Liver (tissue), 9 donors: Measurements from ENCODE around the gene RAPGEF1. TPM values are rescaled to one million over a fixed set of nuclear protein-coding genes. Genes with fewer than 3 reads are reported as not detected.

ENCODE experiments used
- DNase-seq: peaks from one replicate; pipeline ENCODE4 v3.0.0-alpha.2; 2017; ENCODE audit warnings: low spot score
- H3K27ac ChIP-seq, 2 donors: one replicate each; pipeline ENCODE4 v1.7.0; 2013; ENCODE audit warnings: inconsistent platforms in 2 of 2, low read length in 2 of 2, control low read depth in 1 of 2, low read depth in 1 of 2, mild to moderate bottlenecking in 1 of 2
- H3K27me3 ChIP-seq, 4 donors: one replicate each; pipeline versions ENCODE4 v1.6.1 to v1.7.0; 2013; ENCODE audit warnings: low read length in 3 of 4, inconsistent platforms in 1 of 4, mild to moderate bottlenecking in 1 of 4, moderate library complexity in 1 of 4; ENCODE audit not compliant: control insufficient read depth in 4 of 4, insufficient read depth in 4 of 4
- H3K36me3 ChIP-seq, 4 donors: one replicate each; pipeline versions ENCODE4 v1.6.1 to v1.7.0; 2013; ENCODE audit warnings: low read length in 3 of 4, mild to moderate bottlenecking in 3 of 4, low read depth in 1 of 4, moderate library complexity in 1 of 4; ENCODE audit not compliant: control insufficient read depth in 4 of 4, insufficient read depth in 3 of 4
- H3K4me1 ChIP-seq, 4 donors: one replicate each; pipeline versions ENCODE4 v1.6.1 to v1.7.0; 2013; ENCODE audit warnings: low read length in 3 of 4, mild to moderate bottlenecking in 3 of 4, moderate library complexity in 1 of 4; ENCODE audit not compliant: control insufficient read depth in 4 of 4, insufficient read depth in 4 of 4
- H3K4me3 ChIP-seq, 3 donors: one replicate each; pipeline versions ENCODE4 v1.6.1 to v1.7.0; 2013; ENCODE audit warnings: low read length in 3 of 3, control low read depth in 1 of 3, low read depth in 1 of 3, mild to moderate bottlenecking in 1 of 3
- H3K9ac ChIP-seq, 2 donors: one replicate each; pipeline ENCODE4 v1.7.0; 2013; ENCODE audit warnings: low read length in 2 of 2, mild to moderate bottlenecking in 2 of 2, moderate library complexity in 2 of 2, control low read depth in 1 of 2, low read depth in 1 of 2
- H3K9me3 ChIP-seq, 4 donors: one replicate each; pipeline versions ENCODE4 v1.6.1 to v1.7.0; 2013; ENCODE audit warnings: low read length in 3 of 4; ENCODE audit not compliant: control insufficient read depth in 4 of 4
- ATF3 ChIP-seq: IDR thresholded peaks from 2 replicates; pipeline ENCODE4 v1.6.1; 2016; ENCODE audit warnings: antibody characterized with exemption
- FOXA1 ChIP-seq: IDR thresholded peaks from 2 replicates; pipeline ENCODE4 v1.6.1; 2016; ENCODE audit warnings: antibody characterized with exemption
- FOXA2 ChIP-seq: IDR thresholded peaks from 2 replicates; pipeline ENCODE4 v1.6.1; 2016; ENCODE audit warnings: antibody characterized with exemption
- HNF4A ChIP-seq, 2 donors: conservative IDR thresholded peaks; 2 replicates each; pipeline ENCODE4 v1.6.1; 2016; ENCODE audit warnings: antibody characterized with exemption in 2 of 2, mild to moderate bottlenecking in 2 of 2
- NR2F2 ChIP-seq: IDR thresholded peaks from 2 replicates; pipeline ENCODE4 v1.6.1; 2016; ENCODE audit warnings: antibody characterized with exemption
- RAD21 ChIP-seq, 2 donors: IDR thresholded peaks; 2 replicates each; pipeline ENCODE4 v1.6.1; 2016; ENCODE audit warnings: antibody characterized with exemption in 2 of 2, mild to moderate bottlenecking in 2 of 2
- RXRA ChIP-seq, 2 donors: IDR thresholded peaks; 2 replicates each; pipeline ENCODE4 v1.6.1; 2017 to 2018; ENCODE audit warnings: antibody characterized with exemption in 2 of 2, mild to moderate bottlenecking in 1 of 2
- SP1 ChIP-seq: IDR thresholded peaks from 2 replicates; pipeline ENCODE4 v1.6.1; 2018; ENCODE audit warnings: antibody characterized with exemption, mild to moderate bottlenecking
- TAF1 ChIP-seq: conservative IDR thresholded peaks from 2 replicates; pipeline ENCODE4 v1.6.1; 2016; ENCODE audit warnings: antibody characterized with exemption, mild to moderate bottlenecking
- YY1 ChIP-seq: IDR thresholded peaks from 2 replicates; pipeline ENCODE4 v1.6.1; 2016; ENCODE audit warnings: antibody characterized with exemption, mild to moderate bottlenecking
- WGBS: extraction: QIAGEN DNeasy Blood & Tissue Kit; methylation state at CpG from one replicate; pipeline ENCODE4 v1.1.7; 2013; 5-methylcytosine and 5-hydroxymethylcytosine counted together
- polyA plus RNA-seq, 2 donors: library from polyadenylated mRNA; stranded (reverse) in 1 of 2; unstranded in 1 of 2; fragments of 200-250 nt in 1 of 2; fragments of >200 nt in 1 of 2; fragmentation: Nextera tagmentation in 1 of 2; extraction: Ambion mirVana in 1 of 2; gene quantifications; one replicate each; pipeline versions ENCODE4 v1.2.1 to v1.2.3, GENCODE V29; 2013 to 2015
- total RNA-seq, 2 donors: library from RNA; depleted of rRNA; stranded (reverse); fragments of >200 nt; gene quantifications; one replicate each; pipeline ENCODE4 v1.2.3, GENCODE V29; 2014
- TF ChIP-seq, protein P1 (sequence below): fragments of 150-350 bp; IDR thresholded peaks from 2 replicates; pipeline ENCODE4 v1.5.1; 2017; ENCODE audit warnings: improper control_type of control experiment, low read depth, low read length; ENCODE audit not compliant: missing input control
- TF ChIP-seq, protein P2 (sequence below): IDR thresholded peaks from 2 replicates; pipeline ENCODE4 v1.6.1; 2016; ENCODE audit warnings: antibody characterized with exemption, mild to moderate bottlenecking
- TF ChIP-seq, protein P3 (sequence below): IDR thresholded peaks from 2 replicates; pipeline ENCODE4 v1.6.1; 2016; ENCODE audit warnings: antibody characterized with exemption
- donor health status: healthy.
- donor health status: healthy.
- donor health status: healthy.
- donor health status: healthy.
- donor health status: healthy.

Gene RAPGEF1
- total and polyA plus RNA-seq, 4 donors: 5.6 to 19.7 (median 16.8) TPM

DNA sequence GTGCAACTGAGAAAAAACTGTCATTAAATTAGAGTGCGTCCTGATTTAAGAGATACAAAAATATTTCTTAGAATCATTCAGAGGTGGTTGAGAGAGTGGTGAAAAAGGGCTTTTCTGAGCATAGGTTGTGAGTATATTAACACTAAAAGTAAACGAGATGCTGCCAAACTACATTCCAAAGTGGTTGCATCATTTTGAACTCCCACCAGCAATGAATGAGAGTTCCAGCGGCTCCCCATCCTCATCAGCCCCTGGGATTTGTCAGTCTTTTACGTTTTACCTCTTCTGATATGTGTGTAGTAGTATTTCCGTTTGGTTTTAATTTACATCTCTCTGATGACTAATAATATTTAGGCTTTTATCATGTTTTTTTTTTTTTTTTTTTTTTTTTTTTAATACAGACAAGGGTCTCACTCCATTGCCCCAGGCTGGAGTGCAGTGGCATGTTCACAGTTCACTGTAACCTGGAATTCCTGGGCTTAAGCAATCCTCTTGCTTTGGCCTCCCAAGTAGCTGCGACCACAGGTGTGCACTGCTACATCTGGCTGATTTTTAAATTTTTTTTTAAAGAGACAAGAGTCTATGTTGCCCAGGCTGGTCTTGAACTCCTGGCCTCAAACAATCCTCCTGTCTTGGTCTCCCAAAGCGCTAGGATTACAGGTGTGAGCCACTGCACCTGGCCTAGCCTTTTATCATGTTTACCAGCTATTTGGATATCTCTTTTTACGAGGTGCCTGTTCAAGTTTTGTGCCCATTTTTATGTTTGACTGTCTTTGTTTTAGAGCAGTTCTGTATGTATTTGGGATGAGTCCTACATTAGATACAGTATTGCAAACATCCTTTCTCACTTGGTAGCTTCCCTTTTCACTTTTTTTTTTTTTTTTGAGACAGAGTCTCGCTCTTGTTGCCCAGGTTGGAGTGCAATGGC is 177.6 kb downstream of the RAPGEF1 start:
- peaks cover 0 to 12% (median 0%) of the 10 kb centered on the region in 4 donors for H3K36me3 ChIP-seq
- TF ChIP-seq YY1 (no peak), ATF3 (no peak), FOXA1 (no peak), RXRA (IDR thresholded peaks at IDR 0.05) (no peak), HNF4A (conservative IDR thresholded peaks at IDR 0.05) (no peak), SP1 (no peak), TAF1 (no peak), RAD21 (IDR thresholded peaks at IDR 0.05) (no peak), NR2F2 (no peak), FOXA2 (no peak)
- TF ChIP-seq, protein P1, sequence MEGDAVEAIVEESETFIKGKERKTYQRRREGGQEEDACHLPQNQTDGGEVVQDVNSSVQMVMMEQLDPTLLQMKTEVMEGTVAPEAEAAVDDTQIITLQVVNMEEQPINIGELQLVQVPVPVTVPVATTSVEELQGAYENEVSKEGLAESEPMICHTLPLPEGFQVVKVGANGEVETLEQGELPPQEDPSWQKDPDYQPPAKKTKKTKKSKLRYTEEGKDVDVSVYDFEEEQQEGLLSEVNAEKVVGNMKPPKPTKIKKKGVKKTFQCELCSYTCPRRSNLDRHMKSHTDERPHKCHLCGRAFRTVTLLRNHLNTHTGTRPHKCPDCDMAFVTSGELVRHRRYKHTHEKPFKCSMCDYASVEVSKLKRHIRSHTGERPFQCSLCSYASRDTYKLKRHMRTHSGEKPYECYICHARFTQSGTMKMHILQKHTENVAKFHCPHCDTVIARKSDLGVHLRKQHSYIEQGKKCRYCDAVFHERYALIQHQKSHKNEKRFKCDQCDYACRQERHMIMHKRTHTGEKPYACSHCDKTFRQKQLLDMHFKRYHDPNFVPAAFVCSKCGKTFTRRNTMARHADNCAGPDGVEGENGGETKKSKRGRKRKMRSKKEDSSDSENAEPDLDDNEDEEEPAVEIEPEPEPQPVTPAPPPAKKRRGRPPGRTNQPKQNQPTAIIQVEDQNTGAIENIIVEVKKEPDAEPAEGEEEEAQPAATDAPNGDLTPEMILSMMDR: no peak
- TF ChIP-seq, protein P2, sequence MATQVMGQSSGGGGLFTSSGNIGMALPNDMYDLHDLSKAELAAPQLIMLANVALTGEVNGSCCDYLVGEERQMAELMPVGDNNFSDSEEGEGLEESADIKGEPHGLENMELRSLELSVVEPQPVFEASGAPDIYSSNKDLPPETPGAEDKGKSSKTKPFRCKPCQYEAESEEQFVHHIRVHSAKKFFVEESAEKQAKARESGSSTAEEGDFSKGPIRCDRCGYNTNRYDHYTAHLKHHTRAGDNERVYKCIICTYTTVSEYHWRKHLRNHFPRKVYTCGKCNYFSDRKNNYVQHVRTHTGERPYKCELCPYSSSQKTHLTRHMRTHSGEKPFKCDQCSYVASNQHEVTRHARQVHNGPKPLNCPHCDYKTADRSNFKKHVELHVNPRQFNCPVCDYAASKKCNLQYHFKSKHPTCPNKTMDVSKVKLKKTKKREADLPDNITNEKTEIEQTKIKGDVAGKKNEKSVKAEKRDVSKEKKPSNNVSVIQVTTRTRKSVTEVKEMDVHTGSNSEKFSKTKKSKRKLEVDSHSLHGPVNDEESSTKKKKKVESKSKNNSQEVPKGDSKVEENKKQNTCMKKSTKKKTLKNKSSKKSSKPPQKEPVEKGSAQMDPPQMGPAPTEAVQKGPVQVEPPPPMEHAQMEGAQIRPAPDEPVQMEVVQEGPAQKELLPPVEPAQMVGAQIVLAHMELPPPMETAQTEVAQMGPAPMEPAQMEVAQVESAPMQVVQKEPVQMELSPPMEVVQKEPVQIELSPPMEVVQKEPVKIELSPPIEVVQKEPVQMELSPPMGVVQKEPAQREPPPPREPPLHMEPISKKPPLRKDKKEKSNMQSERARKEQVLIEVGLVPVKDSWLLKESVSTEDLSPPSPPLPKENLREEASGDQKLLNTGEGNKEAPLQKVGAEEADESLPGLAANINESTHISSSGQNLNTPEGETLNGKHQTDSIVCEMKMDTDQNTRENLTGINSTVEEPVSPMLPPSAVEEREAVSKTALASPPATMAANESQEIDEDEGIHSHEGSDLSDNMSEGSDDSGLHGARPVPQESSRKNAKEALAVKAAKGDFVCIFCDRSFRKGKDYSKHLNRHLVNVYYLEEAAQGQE: no peak
- H3K27ac ChIP-seq: no peak overlapping the region
- no peak overlapping the region for H3K4me3 ChIP-seq
- H3K27me3 ChIP-seq: no peaks in the 10 kb centered on the region
- DNase-seq: no peak
- peaks cover 0 to 3% (median 0%) of the 10 kb centered on the region in 4 donors for H3K9me3 ChIP-seq
- no peaks in the 10 kb centered on the region for H3K4me1 ChIP-seq
- 74% methylated on average over 9 of the region's 9 CpGs for WGBS
- no peak overlapping the region for H3K9ac ChIP-seq

DNA sequence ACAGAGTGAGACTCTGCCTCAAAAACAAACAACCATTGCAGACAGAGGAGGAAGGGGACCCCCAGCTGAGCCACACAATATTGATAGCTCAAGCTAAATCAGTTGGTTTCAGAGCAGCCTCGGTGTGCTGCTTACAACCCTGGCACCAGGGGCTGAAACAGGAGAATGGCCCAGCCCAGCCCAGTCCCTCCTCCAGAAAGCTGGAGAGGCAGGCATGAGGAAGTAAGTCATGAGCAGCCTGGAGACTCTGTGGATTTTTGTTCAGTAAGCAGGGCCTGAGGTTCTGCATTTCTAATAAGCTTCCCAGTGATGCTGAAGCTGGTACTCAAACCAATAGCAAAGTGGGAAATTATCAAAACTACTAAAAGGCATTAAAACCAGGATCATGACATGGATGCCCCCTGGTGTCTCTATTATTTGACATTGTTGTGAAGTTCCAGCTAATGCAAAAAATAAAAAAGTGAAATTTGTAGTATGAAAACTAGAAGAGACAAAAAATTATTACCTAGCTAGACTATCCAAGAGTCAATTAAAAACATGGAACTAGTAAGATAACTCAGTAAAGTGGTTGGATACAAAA is 180.4 kb downstream of the RAPGEF1 start:
- peak; percentile 63 for TF ChIP-seq RAD21 (IDR thresholded peaks at IDR 0.05)
- TF ChIP-seq, protein P3, sequence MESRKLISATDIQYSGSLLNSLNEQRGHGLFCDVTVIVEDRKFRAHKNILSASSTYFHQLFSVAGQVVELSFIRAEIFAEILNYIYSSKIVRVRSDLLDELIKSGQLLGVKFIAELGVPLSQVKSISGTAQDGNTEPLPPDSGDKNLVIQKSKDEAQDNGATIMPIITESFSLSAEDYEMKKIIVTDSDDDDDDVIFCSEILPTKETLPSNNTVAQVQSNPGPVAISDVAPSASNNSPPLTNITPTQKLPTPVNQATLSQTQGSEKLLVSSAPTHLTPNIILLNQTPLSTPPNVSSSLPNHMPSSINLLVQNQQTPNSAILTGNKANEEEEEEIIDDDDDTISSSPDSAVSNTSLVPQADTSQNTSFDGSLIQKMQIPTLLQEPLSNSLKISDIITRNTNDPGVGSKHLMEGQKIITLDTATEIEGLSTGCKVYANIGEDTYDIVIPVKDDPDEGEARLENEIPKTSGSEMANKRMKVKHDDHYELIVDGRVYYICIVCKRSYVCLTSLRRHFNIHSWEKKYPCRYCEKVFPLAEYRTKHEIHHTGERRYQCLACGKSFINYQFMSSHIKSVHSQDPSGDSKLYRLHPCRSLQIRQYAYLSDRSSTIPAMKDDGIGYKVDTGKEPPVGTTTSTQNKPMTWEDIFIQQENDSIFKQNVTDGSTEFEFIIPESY: no peak
- TF ChIP-seq, protein P1: peak; percentile 22
- H3K9ac ChIP-seq: no peak overlapping the region
- no peaks in the 10 kb centered on the region for H3K4me1 ChIP-seq
- H3K27me3 ChIP-seq: no peaks in the 10 kb centered on the region
- H3K9me3 ChIP-seq: peaks cover 0 to 3% (median 0%) of the 10 kb centered on the region in 4 donors
- H3K4me3 ChIP-seq: no peak overlapping the region
- DNase-seq: no peak
- H3K36me3 ChIP-seq: peaks cover 0 to 12% (median 0%) of the 10 kb centered on the region in 4 donors
- 81% methylated on average over 1 of the region's 1 CpG for WGBS
- H3K27ac ChIP-seq: no peak overlapping the region
